ENCODE results near the gene RORC.

Gene RORC

GRCh38 chr1:151825751-151826660, 5.6 kb downstream of the RORC start:
- no peak for DNase-seq

DNA sequence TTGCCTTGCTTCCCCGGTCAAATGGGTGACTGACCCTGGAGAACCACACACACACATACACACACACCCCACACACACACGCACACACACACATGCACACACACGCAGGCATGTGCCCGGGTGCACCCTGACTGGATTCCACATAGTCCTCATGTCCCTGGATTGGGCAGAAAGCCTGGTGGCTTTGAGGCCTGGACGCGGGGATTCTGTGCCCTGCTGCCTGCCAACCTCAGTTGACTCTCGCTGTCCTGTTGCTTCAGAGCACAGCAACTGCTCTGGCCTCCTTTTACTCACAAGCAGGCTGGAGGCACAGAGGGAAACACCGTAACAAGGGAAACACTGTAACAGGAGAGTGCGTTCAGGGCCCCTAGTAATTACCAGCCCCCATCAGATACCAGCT, 6.4 kb downstream of the RORC start:
- no peak for DNase-seq

DNA sequence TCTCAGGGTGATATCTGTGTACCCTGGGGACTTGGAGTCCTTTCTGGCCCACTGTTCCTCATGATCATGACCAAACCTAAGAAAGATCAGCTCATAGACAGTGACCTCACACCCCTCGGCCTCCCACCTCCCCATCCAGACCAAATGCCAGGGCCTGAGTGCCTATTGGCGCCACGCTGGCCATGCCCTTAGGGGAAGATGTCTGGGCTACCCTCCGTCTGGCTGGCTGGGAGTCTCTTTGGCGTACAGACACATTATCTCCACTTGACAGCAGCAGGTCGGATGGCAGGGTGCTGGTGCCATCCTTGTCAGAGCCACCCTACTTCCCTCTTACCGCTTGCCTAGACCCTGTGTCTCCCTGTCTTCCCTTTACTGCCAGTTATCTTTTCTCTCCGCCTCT, 8.4 kb downstream of the RORC start:
- DNase-seq = no peak

DNA sequence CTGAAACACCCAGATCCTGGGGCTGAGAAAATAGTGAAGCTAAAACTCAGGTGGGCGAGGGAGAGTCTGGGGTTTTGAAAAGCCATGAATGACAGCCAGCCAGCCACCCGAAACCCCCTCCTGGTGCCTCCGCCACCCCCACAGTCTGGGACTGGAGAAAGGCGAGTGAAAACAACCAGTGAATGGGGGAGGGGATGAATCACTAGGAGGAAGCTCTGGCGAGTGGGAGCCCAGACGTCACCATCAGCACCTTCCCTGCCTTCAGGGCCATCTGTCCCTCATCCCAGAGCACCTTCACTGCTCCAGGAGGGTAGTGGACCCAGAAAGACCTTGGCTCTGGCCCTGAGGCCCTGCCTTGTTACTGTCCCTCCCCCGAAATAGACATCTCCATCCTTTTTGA, 9.2 kb downstream of the RORC start:
- no peak for DNase-seq

GRCh38 chr1:151820940-151821339, 10.7 kb downstream of the RORC start:
- no peak for DNase-seq

GRCh38 chr1:151819976-151820623, 11.5 kb downstream of the RORC start:
- no peak for DNase-seq

DNA sequence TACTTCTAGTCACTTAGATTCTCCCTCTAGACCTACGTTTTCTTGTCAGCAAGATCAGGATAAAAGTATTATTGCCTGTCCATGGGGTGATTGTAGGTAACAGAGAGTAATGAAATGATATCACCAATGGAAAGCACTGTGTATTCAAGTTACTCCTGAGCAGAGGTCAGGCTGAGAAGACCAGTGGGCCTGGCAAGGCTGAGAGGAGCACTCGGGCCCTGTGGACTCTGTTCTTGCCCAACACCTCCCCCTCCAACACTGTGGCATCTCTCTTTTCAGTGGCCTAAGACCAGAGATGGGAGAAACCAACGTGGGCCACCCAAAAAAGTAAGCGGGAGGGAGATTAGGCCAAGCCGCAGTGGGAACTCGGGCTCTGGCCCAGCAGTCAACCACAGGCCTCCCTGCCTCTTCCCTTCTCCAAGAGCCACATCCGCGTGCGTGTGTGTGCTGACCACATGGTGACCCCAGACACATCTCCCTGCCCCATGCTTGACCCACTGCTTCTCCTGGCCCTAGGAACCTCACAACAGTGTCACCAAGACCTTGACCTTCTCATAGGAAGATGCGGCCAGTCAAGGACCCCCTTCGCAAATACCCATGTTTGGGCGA, 12.3 kb downstream of the RORC start:
- DNase-seq = no peak

- DNase-seq = no peak
Measured at GRCh38 chr1:151817353-151817730, 14.3 kb downstream of the RORC start.

GRCh38 chr1:151816548-151817352, 14.9 kb downstream of the RORC start:
- DNase-seq = no peak

DNA sequence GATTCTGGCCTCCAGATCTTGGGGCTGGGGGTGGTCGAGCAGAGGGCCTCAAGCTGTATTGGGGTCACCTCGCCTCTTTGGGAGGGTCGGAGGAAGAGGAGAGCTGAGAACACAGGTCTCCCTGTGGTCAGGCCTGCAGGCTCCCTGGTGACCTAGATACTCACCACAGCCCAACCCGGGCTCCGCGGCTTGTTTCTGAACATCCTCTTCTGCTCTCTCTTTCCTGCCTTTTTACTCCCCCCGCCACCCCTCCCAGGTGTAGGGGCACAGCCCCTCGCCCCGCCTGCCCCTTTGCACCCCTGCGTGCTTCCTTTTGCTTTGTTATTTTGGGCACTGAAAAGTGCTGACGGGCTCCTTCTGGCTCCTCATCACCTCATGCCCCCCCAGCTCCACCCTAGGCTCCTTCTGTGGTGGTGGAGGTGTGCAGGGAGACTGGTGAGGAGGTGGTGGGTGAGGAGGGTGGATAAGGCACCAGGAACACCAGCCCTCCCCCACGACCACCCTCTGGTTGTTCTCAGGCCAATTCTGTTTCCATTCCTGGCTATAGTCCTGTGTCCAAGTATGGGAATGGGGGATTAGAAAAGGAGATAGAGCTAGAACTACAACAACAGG, 15.8 kb downstream of the RORC start:
- peak; percentile 51 for DNase-seq

GRCh38 chr1:151814971-151815545, 16.5 kb downstream of the RORC start:
- DNase-seq = no peak

GRCh38 chr1:151814426-151814825, 17.2 kb downstream of the RORC start:
- no peak for DNase-seq

GRCh38 chr1:151813271-151813977, 18.2 kb downstream of the RORC start:
- DNase-seq = no peak

- DNase-seq = no peak
Measured at GRCh38 chr1:151811181-151811580, 20.4 kb downstream of the RORC start.

DNA sequence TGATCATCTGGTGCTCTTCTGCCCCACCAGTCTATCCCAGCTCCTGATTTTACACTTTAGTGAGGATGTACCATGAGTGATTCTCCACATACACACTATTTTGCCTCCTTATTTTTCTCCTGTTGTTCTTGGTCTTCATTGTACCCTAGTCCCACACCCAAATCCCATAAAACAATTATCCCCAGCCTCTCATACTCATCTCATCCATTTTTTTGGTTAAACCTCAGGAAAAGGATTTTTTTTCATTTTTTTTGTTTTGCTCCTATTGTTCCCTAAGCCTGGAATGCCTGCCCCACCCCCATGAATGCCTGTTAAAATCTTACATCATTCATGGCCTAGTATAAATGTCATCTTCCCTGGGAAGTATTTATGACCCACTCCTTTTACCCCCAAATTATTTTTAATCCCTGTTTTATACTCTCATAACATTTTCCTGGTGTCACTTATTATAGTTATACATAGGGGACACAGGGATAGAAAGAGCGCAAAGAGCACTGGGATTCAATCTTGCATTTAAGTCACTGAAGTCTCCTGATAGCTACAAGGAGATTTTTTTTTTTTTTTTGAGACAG, 21.5 kb downstream of the RORC start:
- DNase-seq = no peak

DNA sequence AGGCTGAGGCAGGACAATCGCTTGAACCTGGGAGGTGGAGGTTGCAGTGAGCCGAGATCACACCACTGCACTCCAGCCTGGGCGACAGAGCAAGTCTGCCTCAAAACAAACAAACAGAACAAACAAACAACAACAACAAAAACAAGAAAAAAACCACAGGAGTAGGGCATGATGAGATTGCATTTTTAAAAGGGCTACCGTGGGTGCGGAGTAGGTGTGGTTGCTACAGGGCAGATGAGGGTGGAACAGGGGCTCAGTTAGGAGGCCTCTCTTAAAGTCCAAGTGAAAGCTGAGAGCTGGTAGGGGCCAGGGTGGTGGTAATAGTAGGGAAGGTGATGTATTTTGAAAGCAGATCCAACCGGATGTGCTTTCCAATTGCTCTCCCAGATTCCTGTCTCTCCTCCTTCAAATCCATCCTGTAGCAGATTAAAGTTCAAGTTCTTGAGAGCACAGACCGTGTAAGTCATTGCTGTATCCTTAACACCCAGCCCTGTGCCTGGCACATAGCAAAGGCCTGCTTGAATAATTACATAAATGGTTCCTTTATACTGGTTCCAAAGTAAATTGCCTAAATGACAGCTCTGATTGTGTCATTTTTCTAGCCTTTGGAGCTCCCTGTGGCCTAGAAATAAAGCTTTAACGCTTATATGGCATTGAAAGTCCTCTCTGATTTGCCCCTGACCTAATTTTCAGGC, 22.2 kb downstream of the RORC start:
- DNase-seq = no peak

DNA sequence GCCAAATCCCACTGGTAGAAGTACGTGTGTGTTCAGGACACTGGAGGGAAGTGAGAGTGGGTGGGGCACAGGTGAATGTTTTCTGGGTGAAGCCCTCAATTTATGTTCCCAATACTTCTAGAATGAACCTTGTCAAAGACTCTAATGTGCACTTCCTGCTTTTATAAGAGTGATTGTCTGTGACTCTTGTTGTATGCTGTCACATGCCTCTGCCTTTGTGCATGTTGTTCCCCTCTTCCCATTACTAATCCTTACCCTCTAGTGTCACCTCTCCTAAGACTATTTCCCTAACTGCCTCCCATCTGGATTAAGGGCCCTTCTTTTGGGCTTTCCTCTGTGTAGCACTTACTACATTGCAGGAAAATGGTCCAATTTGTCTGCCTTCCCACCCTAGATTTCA, 23.8 kb downstream of the RORC start:
- no peak for DNase-seq

DNA sequence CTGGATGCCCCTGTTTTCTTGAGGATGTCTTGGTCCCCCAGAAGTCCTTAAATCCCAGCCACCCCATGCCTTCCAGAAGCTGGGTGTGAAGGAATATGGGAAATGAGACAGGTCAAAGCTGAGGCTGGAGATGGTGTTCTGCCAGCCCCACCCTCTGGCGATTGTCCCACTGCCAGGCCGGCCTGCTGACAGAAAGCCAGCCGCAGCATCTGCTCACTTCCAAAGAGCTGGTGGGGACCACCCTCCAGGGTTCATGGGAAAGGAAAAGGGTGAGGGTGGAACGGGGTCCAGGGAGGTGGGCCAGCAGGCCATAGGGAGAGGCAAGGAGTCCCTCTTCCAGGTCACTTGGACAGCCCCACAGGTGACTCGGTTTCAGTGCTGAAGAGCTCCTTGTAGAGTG, 24.5 kb downstream of the RORC start:
- no peak for DNase-seq

DNA sequence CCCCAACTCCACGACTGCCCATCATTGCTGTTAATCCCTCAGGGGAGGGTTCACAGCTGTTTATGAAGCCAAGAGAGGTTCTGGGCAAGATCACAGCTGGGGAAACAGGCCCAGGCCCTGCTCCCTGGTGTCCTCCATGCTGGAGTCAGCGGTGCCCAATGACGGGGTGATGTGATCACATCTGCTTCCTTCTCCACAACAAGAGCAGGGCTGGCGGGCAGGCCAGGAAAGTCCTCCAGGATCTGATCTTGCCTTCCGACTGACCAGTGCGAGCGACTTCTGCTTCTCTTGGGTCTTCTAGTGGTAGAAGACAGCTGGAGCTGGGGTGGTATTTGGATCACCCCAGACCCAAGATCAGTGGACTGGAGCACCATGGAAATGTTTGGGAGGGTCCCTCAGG, 25.4 kb downstream of the RORC start:
- no peak for DNase-seq

DNA sequence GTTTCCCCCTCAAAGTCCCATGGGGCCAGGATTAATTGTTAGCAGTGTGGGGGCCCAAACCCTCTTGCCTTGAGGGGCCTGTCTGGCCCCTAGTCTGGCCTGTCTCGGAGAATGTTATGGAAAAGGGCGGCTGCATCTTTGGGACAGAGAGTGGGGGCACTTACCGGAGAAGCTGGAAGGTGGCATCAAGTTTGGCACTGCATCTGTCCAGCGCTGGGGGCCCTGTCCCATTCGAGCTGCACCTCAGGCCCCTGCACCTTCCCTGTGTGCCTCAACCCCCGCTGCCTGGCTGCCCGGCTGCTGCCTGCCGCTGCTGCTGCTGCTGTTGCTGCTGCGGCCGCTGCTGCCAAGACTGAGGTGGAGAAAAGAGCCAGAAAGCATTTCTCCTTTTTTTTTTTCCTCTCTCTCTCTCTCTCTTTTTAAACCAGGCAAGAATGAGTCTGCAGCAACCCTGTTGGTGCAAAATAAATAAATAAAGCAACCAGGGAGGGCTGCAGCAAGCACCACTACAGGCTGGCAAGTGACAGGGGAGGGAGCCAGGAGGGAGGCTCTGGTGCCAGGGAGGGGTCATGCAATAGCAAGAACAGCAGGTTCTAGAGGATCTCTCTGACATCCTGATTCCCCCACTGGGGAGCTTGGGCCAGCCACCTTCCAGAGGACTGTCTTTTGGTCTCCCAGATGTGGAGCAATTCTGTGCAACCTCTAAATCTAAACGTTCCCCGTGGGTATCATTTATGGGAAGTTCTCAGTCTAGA, 26.4 kb downstream of the RORC start, which contains the start of gene LINGO4:
TSS of gene LINGO4 (minus strand) at position 354 of the 755 bp plus-strand sequence. CDS start 2,715 bp downstream, outside the sequence.
- DNase-seq = no peak

Data from CD4-positive, alpha-beta T cell treated with Interleukin-4 for 4 hours (primary cell).